Measurements from ENCODE around the gene PARVB. TPM values are rescaled to one million over a fixed set of nuclear protein-coding genes. Genes with fewer than 3 reads are reported as not detected.

Gene PARVB
- total and polyA plus RNA-seq, 9 donors, result 12.3 to 62.9 (median 39.1) TPM

DNA sequence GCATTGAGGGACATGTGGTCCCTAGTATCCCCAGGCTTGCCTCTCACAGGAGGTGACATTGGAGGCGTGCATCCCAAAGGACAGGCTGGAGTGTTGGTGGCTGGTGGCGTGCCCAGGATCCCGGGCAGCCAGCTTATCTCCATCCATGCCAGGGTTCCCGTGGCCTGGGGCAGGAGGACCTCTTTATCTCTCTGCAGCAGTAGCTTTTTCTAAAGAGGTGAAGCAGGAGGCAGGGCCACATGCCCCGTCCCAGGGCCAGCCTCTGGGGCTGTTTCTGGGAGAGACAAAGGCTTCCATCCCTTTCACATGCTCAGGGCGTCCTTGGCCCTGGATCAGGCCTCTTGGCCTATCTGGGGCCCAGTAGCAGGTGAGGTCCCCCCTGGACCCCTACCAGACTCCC lies 176.3 kb downstream of the PARVB start:
- Histone ChIP-seq H3K4me1 (ENCODE audit: insufficient read depth) (no peaks in the 10 kb centered on the region), H3K27ac (no peak overlapping the region), H3K9me3 (no peaks in the 10 kb centered on the region), H3K27me3 (no peaks in the 10 kb centered on the region), H3K36me3 (no peaks in the 10 kb centered on the region), H3K4me3 (no peak overlapping the region)
- DNase-seq, result peak in 1 of 5 donors; percentile 5
- TF ChIP-seq POLR2A (IDR thresholded peaks at IDR 0.05), result no peak
- TF ChIP-seq CTCF (IDR thresholded peaks at IDR 0.05), result no peak
- no peak for TF ChIP-seq EP300 (IDR thresholded peaks at IDR 0.05)
- WGBS, 3 donors, result 91 to 95% (median 92%) methylated on average over 6 of the region's 6 CpGs
- intact Hi-C loops (cut with DNase I), result no loop called here

DNA sequence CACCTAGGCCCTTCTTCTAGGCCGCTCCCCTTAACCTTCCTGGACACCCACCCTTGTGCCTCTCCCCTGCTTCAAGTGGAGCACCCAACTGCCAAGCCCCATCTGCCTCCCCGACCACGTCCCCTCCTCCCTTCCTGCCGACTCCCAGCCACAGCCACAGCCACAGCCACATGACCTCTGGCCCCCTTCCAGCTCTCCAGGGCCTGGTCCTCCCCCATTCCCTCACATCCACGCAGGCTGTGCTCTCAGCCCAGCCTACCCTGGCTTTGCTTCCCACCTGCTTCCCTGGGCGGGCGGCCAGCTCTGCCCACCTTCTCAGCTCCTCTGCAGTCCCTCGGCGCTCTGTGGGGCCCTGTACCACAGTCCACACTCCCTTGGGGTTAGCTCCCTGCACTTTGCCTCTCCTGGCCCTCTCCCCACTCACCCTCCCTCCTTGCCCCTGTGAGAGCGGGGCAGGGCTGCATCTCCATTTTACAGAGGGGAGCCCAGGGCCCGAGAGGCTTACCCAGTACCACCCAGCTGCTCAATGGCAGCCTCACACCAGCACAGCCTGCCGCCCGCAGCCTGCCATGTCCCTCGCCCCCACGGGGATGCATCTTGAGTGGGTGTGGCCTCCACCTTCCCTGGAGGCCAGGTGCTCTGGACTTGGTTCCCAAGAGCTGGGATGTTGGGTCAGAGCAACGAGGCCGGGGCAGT lies 176.9 kb downstream of the PARVB start:
- Histone ChIP-seq H3K4me1 (ENCODE audit: insufficient read depth) (no peaks in the 10 kb centered on the region), H3K9me3 (no peaks in the 10 kb centered on the region), H3K27ac (no peak overlapping the region), H3K27me3 (no peaks in the 10 kb centered on the region), H3K4me3 (no peak overlapping the region), H3K36me3 (no peaks in the 10 kb centered on the region)
- no peak for TF ChIP-seq CTCF (IDR thresholded peaks at IDR 0.05)
- TF ChIP-seq POLR2A (IDR thresholded peaks at IDR 0.05), result no peak
- no peak for TF ChIP-seq EP300 (IDR thresholded peaks at IDR 0.05)
- peak in 1 of 5 donors; percentile 20 for DNase-seq
- 65 to 74% (median 69%) methylated on average over 10 to 17 of the region's 17 CpGs for WGBS, 3 donors
- intact Hi-C loops (cut with DNase I), result no loop called here

DNA sequence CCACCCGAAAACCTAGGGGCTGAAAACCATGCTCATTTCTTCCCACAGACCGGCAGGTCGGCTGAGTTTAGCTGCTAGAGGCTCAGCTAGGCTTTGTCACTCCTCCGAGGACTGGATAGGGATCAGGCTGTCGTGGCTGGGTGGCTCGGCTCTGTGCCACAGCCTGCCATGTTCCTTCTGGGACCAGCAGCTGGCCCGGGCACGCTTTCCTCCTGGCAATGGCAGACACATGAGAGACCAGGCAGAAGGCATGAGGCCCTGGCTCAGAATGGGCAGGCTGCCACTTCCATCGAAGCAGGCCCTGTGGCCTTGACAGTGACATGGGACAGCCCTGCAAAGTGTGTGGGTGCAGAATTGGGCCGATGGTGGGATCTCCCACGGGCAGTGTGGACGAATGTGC lies 177.6 kb downstream of the PARVB start:
- Histone ChIP-seq H3K4me3 (no peak overlapping the region), H3K27me3 (no peaks in the 10 kb centered on the region)
- TF ChIP-seq CTCF (IDR thresholded peaks at IDR 0.05), result no peak
- TF ChIP-seq EP300 (IDR thresholded peaks at IDR 0.05), result no peak
- TF ChIP-seq POLR2A (IDR thresholded peaks at IDR 0.05), result no peak

DNA sequence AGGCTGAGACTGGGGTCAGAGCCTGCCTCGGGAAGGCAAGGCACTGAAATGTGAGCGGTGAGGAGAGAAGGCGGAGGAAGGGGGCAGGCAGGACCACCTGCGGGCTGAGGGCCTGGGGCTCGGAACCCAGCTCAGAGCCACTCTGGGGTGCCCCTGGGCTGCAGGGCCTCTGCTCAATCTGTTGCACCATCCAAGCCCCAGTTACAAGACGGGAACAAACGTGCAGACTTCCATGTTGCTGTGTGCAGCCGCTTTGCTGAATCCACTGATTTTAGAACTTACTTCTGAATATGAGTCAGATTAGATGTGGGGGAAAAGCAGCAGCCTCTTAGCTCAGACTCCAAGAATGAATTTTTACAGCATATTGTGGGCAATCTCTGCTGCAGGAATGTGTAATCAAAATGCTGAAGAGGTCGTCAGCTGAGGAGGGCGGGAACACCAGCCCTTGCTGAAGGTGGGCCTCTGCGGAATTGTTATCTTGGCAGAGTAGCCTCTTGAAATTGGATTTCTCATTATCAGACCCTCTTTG lies 178.2 kb downstream of the PARVB start:
- Histone ChIP-seq H3K27me3 (no peaks in the 10 kb centered on the region), H3K36me3 (no peaks in the 10 kb centered on the region), H3K9me3 (no peaks in the 10 kb centered on the region), H3K4me1 (ENCODE audit: insufficient read depth) (no peaks in the 10 kb centered on the region), H3K27ac (no peak overlapping the region), H3K4me3 (no peak overlapping the region)
- 27 to 32% (median 28%) methylated on average over 11 of the region's 11 CpGs for WGBS, 3 donors
- DNase-seq, result peak in 1 of 5 donors; percentile 12
- intact Hi-C loops (cut with DNase I), result no loop called here
- TF ChIP-seq EP300 (IDR thresholded peaks at IDR 0.05), result no peak
- no peak for TF ChIP-seq CTCF (IDR thresholded peaks at IDR 0.05)
- no peak for TF ChIP-seq POLR2A (IDR thresholded peaks at IDR 0.05)

More for the DNA sequence above, 177.6 kb downstream of the PARVB start:
- WGBS, 3 donors, result 57 to 72% (median 62%) methylated on average over 12 of the region's 12 CpGs
- intact Hi-C loops (cut with DNase I), result no loop called here
- DNase-seq, result peak in 1 of 5 donors; percentile 25
- no peaks in the 10 kb centered on the region for H3K9me3 ChIP-seq
- H3K36me3 ChIP-seq, result no peaks in the 10 kb centered on the region
- H3K4me1 ChIP-seq (ENCODE audit: insufficient read depth), result no peaks in the 10 kb centered on the region
- no peak overlapping the region for H3K27ac ChIP-seq
